Vagina (tissue), 2 donors: Measurements from ENCODE around the gene SPAG16.

Experiments
- CTCF ChIP-seq, 3 experiments: fragments of 450-650 bp in 2 of 3; fragments of 200-600 bp in 1 of 3; sonication (generic) in 1 of 3; IDR thresholded peaks; one replicate each; pipeline ENCODE4 v1.5.1; 2017 to 2019; ENCODE audit warnings: antibody characterized with exemption in 3 of 3, mild to moderate bottlenecking in 2 of 3, moderate library complexity in 2 of 3
- POLR2A ChIP-seq, 2 donors: fragments of 450-650 bp; IDR thresholded peaks; one replicate each; pipeline ENCODE4 v1.6.1; 2017; ENCODE audit warnings: antibody characterized with exemption in 2 of 2, mild to moderate bottlenecking in 2 of 2, moderate library complexity in 2 of 2
- POLR2AphosphoS5 ChIP-seq, 2 donors: sonication (generic); formaldehyde crosslinking; IDR thresholded peaks; one replicate each; pipeline ENCODE4 v1.9.0; 2017; ENCODE audit warnings: antibody characterized with exemption in 2 of 2, mild to moderate bottlenecking in 2 of 2, low read depth in 1 of 2; ENCODE audit not compliant: insufficient read depth in 1 of 2

GRCh38 chr2:213664817-213665216, 380.6 kb downstream of the SPAG16 start:
- no peak for TF ChIP-seq CTCF (IDR thresholded peaks at IDR 0.05)
- no peak for TF ChIP-seq POLR2A (IDR thresholded peaks at IDR 0.05)
- no peak for TF ChIP-seq POLR2AphosphoS5 (IDR thresholded peaks at IDR 0.05; ENCODE audit: insufficient read depth in 1 of 2, low read depth in 1 of 2)
